ENCODE results near the gene NODAL.
"Not testable (repeated sequence)": the region's sequence is repeated elsewhere in the genome, so short reads cannot be mapped to it uniquely, and the experiment has no call there.

Gene NODAL

DNA sequence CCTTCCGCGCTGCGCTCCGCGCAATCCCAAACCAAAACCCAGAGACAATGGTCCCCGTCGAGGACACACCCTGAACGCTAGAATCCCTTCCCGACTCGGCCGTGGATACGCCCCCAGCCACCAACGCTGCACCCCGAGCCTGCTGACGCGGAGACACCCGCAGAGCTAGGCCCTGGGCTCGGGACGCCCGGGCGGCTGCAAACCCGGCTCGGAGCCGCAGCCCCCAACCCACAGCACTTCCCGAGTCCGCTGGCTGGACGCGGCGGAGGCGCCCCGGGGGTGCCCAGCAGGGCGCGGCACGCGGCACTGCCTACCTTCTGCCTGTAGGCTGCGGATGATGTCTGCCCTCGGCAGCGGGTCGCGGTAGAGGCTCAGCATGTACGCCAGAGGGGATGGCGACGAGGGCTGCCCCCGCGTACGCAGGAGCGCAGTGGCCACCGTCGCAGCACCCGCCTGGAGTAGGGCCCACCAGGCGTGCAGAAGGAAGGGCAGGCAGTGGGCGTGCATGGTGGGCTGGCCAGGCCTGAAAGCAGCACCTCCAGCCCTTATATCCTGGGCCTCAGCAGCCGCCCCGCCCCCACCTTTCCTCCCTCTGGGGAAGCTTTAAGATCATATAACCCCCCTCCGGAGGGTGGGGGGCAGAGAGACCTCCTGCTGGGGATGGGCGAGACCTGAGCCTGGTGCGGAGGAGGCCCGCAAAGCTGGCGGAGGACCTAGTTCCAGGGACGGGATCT, at the start of gene NODAL:
TSS of gene NODAL (minus strand) at position 521 of the 734 bp plus-strand sequence. CDS start at position 507, 14 bp downstream.
- no peak for DNase-seq

DNA sequence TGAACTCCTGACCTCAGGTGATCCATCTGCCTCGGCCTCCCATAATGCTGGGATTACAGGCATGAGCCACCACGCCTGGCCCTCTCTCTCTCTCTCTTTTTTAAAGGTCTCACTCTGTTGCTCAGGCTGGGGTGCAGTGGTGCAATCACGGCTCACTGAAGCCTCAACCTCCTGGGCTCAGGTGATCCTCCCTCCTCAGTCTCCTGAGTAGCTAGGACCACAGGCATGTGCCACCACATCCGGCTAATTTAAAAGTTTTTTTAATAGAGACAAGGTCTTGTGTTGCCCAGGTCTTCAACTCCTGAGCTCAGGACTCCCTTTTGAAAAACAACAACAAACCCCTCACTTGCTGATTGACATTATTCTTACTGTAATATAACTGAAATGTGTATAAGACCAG, 48.7 kb upstream of the NODAL start:
- DNase-seq, result no peak

DNA sequence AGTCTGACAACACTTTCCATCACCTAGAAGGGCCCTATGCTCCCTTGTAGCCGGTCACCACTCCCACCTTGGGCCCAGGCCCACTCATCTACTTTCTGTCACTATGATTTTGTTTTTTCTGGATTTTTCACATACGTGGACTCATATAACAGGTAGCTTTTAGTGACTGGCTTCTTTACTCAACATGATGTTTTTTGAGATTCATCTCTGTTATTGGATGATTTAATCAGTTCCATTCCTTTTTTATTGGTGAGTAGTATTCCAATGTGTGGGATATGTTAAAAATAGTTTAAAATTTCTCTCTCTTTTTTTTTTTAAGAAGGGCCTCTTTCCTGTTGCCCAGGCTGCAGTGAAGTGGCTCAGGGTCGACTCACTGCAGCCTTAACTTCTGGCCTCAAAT, 46.3 kb upstream of the NODAL start:
- DNase-seq, result no peak

DNA sequence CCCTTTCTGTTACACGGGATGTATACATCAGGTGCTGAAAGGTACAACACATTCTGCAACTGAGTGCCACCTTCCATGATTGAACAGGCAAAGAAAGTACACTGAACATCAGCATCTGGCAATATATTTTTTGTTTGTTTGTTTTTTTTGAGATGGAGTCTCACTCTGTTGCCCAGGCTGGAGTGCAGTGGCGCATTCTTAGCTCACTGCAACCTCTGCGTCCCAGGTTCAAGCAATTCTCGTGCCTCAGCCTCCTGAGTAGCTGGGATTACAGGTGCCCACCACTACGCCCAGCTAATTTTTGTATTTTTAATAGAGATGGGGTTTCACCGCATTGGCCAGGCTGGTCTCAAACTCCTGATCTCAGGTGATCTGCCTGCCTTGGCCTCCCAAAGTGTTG, 42.4 kb upstream of the NODAL start:
- DNase-seq, result not testable (repeated sequence)

DNA sequence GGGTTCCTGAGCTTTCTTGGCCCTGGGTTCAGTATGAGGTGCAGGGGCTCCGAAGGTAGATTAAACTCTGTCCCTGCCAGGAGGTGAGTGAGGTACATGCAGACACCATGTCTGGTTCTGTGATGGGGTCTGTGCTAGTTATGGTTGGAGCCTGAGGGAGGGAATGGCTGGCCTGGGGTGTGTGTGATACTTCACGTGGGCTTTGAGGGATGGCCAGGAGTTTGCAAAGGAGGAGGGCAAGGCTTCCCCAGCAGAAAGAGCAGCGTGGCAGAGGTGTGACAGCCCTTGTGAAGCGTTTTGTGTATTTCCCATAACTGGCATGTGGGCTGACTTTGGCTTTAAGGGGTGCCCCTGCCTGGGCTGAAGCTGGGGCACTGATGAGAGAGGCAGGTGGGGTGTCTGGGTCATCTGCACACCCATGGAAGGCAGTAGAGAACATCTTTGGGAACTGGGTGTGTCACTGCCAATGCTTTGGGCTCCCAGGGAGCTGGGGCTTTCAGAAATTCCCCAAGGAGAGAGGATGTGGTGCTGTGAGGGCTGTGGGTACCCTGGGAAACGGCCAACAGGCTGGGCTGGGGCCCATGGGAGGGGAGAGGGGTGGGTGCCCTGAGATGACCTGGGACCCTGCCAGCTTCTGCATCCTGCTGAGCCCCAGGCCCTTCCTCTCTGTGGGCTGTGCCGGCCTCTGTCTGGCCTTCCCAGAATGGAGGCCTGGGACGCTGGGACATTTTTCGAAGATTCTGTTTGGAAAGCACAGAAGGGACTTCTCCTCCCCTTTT, 41.7 kb upstream of the NODAL start:
- DNase-seq, result no peak

DNA sequence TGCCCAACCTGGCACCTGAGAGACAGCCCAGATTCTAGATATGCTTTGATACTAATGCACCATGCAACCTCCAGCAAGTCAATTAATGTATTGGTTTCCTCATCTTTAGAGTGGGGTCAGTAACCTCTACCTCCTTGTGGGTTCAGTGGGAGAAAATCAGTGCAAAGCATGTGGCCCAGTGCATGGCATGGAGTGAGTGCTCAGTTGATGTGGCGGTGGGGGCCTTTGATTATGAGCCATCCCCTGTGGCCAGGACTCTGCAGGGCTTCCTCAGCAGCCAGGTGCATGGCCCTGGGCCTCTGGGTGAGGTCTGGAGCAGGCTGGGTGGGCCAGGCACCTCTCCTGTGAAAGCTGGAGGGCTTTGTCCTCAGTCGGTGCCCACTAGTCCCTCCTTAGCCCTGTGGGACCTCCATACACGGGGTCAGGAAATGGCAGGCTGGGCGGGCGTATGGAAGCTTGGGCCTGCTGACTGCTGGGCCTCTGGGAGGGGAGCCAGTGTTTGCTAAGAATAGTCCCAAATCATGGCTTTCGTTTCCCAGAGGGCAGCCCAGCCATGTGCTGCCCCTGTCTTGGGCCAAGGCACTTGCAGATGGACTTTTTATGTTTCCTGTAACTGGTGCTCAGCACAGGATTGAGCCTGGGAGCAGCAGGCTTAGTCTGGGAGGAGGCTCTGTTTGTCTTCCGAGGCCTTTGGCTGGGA, 40.5 kb upstream of the NODAL start:
- DNase-seq, result peak; percentile 76

DNA sequence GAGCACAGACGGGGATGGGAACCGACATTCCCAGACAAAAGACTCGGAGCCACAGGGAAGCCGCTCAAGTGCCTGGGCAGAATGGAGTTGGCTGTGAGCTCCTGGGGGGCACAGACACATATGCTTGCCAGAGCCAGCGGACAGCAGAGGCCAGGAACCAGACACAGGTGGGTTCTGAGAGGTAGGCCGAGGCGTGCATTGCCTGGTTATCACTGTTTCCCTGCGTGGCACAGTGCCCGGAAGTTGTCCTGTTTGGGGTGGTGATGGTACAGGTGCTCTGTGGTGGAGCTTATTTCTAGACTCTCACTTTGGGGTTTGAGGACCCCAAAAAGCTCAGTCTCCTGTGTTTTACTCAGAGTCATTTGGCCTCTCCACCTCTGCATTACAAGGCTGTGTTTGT, 39.6 kb upstream of the NODAL start:
- DNase-seq, result no peak

DNA sequence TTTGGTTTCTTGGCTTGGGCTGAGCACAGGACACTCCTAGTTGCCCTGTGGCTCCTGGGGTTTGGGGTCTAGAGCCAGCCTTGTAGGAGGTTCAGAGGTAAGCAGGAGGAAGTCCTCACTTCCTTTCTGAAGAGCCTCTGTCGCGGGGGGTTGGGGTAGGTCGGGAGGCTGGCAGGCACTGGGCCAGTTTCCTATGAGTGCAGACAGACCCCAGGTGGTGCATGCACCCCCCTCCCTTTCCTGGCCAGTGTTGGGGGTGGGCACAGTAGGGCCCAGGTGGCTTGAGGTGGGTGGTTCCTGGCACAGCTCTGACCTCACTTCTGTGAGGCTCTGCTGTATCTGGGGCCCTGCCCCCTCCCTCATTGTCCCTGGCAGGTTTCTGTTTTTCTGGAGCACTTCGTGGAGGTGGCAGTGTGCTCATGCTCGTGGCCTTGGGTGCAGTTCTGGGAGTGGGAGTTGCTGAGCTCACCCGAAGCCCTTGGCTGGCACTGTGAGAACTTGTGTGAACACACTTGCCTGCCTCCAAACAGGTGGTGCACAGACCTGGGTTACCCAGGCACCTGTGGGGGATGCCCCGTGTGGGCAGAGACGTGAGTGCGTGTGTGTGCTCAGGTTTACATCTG, 38.9 kb upstream of the NODAL start:
- DNase-seq, result no peak

DNA sequence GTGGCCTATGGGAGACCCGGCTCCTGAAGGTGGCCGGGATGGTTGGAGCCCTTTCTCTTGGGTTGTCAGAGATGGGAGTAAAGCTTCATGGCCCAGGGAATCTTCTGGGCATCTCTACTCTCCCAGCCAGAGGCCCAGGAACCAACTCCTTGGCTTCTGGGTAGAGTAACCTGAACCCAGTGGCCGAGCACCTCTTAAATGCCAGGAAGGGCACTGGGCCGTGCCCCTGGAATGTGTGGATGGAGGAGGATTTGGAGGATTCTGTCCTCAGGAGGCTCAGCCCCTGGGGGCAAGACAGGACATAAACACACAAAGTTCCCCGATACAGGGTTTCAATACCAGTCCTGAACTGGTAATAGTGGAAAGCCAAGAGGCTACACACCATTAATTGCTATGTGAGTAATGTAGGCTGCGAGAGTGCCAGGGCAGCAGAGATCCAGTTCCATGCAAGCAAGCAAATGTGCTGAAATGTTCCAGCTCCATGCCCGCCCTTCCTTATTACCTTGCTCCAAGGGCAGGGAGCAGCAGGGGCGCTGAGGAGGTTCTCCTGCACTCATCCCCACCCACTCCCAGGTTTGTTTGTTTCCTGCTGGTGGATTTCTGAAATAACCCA, 38.3 kb upstream of the NODAL start:
- peak; percentile 39 for DNase-seq

DNA sequence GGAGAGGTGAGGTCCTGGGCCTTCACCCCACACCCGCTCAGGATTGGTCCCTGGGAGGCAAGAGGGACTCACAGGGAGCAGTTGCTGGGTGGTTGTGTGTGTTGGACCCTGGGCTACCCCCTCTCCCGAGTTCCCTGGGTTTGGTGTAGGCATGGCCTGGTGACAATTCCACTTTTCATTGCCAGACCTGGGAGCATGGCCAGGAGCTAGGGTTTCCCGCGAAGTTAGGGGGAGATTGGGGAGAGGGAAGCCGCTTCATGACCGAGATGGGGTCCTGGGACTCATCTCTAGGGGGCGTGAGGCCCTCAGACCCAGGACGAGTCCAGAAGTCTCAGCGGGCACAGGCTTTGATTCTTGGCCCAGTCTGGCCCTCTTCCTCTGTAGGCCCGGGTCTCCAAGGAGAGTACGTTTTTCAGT, 37.7 kb upstream of the NODAL start:
- DNase-seq, result no peak

DNA sequence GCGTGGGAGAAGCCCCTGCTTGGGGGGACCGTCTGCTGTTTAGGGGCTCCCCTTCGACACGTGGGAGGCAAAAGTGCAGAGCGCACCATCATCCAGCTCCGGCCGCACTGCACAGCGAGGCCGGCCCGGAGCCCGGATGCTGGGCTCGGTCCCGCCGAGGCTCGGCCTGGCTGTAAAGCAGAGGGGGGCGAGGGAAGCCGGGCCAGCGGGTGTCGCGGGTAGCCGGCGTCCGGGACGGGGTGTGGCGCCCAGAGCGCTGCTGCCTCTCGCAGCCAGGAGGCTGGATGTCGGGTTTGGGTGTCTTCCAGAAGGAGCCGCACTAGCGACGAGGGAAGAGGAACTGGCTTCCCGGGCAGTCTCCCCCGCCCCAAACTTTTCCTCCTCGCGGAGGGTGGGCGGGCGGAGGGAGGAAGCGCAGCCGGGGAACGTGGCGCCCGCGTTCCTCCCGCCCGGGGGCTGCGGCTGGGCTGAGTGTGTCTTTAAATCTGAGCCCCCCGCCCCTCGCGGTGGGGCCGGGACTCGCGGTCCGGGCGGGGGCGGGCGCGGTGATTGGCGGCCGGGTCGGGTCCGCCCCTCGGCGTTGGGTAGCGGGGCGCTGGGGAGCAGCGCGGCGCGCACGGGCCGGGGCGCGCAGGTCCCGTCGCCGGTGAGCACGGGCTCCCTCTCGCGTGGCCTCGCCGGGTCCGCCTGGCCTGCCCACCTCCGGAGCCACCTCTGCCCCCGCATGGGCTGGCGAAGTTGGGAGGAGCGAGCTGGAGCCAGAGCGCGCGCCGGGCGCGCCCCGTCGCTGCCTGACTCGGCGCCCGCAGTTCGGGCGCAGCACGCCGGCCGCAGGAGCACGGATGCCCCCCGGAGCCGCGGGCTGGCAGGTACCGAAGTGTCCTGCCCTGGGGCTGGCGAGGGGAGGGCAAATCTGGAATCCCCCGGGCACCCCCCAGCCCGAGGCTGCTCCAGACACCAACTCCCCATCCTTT, 37.0 kb upstream of the NODAL start, which contains the start of gene PALD1:
TSS of gene PALD1 (plus strand) at position 577 of the 974 bp plus-strand sequence. CDS start 47,185 bp downstream, outside the sequence.
- DNase-seq, result peak; percentile 93

DNA sequence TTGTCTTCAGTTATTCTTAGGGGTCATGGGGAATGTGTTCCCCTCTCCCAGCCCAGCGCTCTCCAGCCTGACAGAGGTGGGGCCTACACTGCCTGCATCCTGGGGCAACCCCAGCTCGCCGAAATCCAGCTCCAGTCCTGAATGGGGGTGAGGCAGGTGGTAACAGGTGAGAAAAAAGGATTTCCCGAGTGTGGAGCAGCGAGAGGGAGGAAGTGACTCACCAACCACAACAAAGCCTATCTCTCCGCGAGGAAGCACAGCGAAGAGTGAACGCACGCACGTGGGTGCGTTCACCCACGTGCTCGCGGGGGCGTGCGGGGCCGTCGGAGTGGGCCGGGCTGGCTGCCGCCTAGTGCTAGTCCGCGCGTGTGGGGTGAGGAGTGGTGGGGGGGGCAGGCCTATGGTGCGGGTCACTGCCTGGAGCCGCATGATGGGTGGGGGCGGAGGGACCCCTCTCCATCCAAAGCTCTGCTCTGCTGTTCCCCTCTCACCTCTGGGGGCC, 36.2 kb upstream of the NODAL start:
- peak; percentile 38 for DNase-seq

DNA sequence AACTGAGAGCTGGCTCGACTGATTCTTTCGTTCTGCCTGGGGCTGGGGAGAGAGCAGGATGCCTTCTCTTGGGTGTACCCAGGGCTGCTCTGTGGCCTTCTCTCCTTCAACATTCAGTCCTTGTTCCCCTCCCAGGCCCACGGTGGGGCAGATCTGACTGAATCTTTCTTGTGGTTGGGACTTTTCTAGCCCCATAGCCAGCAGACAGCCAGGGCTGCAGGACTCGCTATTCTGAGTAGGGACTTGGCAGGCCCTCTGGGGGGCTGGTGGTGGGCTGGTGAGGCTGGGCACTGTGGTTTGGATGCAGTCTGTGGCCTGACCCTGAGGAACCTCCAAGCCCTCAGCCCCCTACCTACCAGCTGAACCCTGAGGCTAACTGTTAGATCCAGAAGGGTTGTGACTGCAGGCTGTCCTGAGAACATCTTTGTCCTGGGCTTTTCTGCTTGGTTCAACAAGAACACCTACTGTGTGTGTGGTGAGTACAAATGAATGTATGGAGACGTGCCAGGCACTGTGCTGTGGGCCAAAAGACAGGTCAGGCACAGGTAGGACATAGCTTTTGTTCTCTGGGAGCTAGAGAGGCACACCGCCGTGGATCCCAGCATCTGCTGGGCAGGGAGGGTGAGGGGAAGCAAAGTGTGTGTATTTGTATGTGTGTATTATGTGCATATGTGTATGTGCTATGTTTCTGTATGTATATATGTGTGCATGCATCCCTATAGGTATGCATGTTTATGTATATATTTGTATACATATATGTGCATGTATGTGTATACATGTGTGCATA, 35.0 kb upstream of the NODAL start:
- no peak for DNase-seq

DNA sequence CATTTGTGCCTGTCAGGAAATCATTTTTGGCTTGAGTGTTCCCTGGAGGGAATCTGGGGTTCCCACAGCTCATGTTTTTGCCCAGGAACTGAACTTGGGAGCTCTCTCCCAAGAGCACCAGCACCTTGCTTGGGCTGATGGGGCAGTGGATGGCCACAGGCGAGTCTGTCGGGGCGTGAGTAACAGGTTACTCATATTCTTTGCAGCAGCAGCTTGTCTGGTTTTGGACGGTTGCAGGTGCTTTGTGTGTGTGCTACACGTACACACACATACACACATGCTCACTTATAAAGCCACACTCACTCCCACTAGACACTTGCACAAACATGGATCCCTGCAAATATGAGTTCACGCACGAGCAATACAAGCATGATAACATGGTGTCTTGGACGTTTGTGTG, 34.2 kb upstream of the NODAL start:
- no peak for DNase-seq

DNA sequence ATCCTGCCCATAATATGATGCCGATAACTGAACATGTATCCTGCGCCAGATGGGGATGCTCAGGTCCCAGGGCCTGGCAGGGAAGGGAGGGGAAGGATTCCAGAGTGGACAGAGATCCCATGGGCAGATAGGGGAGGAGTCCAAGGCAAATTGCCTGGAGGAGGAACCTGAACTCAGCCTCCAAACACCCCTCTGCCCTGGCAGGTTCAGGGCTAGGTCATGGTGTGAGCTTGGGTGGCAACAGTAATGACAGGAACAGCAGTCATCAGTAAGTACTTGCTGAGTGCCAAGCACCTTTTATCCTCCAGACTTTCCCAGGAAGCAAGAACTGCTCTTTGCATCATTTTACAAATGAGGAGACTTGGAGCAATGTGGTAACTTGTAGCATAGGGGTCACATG, 33.3 kb upstream of the NODAL start:
- peak; percentile 39 for DNase-seq

DNA sequence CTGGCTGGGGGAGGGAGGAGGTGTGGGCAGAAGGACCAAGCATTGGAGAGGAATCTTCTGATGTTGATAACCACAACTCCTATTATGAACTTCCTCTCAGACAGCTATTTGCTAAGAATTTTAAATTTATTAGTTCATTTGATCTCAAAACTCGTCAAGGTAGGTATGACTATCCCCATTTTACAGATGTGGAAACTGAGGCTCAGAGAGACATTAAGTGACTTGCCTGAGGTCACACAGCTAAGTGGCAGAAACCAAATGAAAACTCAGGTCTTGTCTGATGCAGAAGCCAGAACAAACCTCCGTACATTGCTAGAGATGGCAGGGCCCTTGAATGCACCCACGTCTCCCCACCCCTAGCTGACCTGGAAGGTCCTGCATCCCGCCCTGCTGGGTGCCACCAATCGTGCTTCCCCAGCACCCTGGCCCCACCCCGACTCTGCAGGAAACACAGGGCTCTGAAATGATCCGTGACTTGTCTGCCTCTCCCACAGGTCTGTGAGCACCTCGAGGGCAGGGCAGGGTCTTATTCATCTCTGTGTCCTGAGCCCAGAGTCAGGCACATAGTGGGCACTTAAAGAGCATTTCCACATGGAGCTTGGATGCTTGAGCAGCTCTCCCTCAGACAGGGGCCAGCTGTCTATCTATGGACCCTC, 31.4 kb upstream of the NODAL start:
- no peak for DNase-seq

DNA sequence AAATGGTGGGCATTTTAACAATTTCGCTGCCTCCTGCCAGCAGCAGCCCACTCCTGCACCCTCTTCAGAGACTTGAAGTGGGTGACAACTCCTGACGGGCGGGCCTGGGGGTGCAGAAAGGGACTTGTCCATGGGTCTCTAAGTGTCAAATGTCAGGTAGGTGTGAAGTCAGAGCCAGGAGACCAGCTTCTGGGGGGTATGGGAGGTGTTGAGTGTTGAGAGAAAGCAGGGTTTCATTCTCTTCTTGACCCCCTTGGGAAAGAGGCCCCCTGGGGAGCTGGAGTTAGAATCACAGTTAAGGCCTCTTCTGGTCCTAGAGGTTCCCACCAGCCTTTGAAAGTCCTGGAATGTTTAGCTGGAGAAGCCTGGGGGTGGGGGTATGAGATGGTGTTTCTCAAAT, 25.5 kb upstream of the NODAL start:
- DNase-seq, result no peak

DNA sequence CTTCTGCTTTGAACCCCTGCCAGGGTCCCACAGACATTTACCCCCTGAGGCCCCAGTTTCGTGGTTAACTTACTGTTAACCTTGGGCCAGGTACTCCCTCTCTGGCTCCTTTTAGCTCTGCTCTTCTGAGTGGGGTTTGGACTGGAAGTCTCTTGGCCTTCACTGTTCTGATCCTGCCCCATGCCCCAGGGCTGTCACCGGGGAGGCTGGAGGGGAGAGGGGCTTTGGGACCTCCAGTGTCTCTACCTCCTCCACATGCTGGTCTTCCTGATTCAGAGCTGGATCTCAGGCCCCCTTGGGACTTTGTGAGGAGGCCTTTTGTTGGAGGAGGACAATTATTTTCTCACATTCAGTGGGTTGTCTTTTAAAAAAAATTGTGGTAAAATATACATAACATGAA, 24.4 kb upstream of the NODAL start:
- no peak for DNase-seq

DNA sequence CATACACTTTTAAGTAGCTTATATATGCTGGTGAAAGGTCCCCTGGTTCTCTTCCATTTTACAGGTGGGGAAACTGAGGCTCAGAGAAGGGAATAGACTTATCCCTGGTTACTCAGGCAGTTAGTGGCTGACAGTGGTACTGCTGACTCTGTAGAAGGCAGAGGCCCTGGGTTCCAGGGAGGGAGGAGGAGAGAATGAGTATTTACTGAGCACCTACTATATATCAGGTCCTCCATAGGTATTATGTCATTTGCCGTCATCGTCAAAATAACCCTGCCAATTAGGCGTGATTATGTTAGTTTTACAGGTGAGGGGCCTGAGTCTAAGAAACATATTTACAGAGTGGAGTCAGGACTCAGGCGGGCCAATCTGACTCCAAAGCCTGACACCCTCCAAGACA, 23.8 kb upstream of the NODAL start:
- no peak for DNase-seq

All from right hindlimb (tissue), 1 donor.